Chondrocyte (in vitro differentiated cells): ENCODE data around the gene CADM1. TPM values are rescaled to one million over a fixed set of nuclear protein-coding genes. Genes with fewer than 3 reads are reported as not detected.

Experiments used
- DNase-seq: peaks from one replicate; pipeline ENCODE4 v3.0.0; 2021; ENCODE audit warnings: mixed read lengths, low spot score
- H3K27ac Mint-ChIP-seq: one replicate; pipeline ENCODE4 v1.8.0; 2021; ENCODE audit warnings: mild to moderate bottlenecking, moderate library complexity, mixed read lengths; ENCODE audit not compliant: unreplicated experiment
- H3K27me3 Mint-ChIP-seq: 2 replicates; pipeline ENCODE4 v1.8.0; 2021; ENCODE audit warnings: low read depth, mixed read lengths
- H3K36me3 Mint-ChIP-seq: 2 replicates; pipeline ENCODE4 v1.8.0; 2021; ENCODE audit warnings: low read depth, mixed read lengths
- H3K4me1 Mint-ChIP-seq: 2 replicates; pipeline ENCODE4 v1.8.0; 2021; ENCODE audit warnings: low read depth, mild to moderate bottlenecking, mixed read lengths
- H3K4me3 Mint-ChIP-seq: one replicate; pipeline ENCODE4 v1.8.0; 2021; ENCODE audit warnings: mild to moderate bottlenecking, moderate library complexity, mixed read lengths; ENCODE audit not compliant: unreplicated experiment
- H3K9me3 Mint-ChIP-seq: 2 replicates; pipeline ENCODE4 v1.8.0; 2021; ENCODE audit warnings: low read depth, mixed read lengths
- CTCF ChIP-seq: fragments of 200-600 bp; sonication (generic); IDR thresholded peaks from 2 replicates; pipeline ENCODE4 v1.5.0; 2021; ENCODE audit warnings: antibody characterized with exemption, mild to moderate bottlenecking, moderate library complexity
- long read RNA-seq: library from polyadenylated mRNA; stranded (forward); transcript quantifications from one replicate; pipeline ENCODE4 v2.0.0, GENCODE V29; 2021
- total RNA-seq: library from RNA; stranded (reverse); gene quantifications from 3 replicates; pipeline ENCODE4 v1.2.1, GENCODE V29; 2021

The CADM1 gene
- total RNA-seq: 14.6 to 30.0 TPM (median 29.0 TPM) in 3 replicates
- long read RNA-seq, partial matches to known transcripts: 57 of 66 reads
- long read RNA-seq, other reads (novel, unspliced or antisense): 7 of 66 reads

DNA sequence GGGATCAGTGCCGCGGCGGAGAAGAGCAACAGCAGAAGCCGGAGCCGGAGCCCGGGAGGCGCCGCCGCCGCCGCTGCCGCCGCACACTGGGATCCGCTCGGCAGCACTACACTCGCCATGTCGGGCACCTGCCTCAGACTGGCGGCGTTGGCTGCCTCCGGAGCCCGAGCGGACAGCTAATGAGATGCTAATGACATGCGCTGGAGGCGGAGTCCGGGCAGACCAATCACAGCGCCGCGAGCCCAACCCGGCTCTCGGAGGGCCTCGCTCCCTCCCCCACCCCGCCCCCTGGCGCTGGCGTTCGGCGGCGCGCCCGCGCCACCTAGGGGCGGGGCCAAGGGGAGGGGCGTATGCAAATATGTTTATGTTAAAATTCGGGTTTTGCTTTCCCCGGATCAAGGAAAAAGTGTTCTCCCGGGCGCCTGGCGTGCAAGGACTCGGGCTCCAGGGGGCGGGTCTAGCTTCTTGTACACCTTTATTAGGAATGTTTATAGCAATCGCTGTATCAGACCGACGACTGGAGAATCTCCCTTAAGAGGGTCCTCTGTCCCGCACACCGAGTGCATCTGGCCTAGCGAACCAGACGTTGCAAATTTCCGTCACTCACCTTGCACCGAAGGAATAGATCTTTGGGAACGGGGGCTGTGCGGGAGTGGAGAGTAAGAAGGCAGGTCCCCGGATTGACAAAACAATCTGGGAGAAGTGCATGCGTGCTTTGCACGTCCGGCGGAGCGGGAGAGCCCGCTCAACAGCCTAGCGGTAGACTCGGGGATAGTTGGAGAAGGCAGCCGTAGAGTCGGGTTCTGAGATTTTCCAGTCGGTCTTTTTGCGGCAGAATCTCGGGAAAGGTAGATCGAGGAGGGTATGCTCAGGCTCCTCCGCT is at the start of gene CADM1:
Gene CADM1, minus strand, starts transcription at position 140 of the 883 bp plus-strand sequence.
- peak; percentile 83 for TF ChIP-seq CTCF
- peak; percentile 97 for DNase-seq
- H3K9me3 Mint-ChIP-seq: no peaks in the 10 kb centered on the region
- H3K36me3 Mint-ChIP-seq: no peaks in the 10 kb centered on the region
- H3K4me3 Mint-ChIP-seq: peak within 1 kb of the TSS; percentile 95
- H3K27me3 Mint-ChIP-seq: peaks cover 28% of the 10 kb centered on the region
- H3K27ac Mint-ChIP-seq: peak within 1 kb of the TSS; percentile 85
- peaks cover 13% of the 10 kb centered on the region for H3K4me1 Mint-ChIP-seq

DNA sequence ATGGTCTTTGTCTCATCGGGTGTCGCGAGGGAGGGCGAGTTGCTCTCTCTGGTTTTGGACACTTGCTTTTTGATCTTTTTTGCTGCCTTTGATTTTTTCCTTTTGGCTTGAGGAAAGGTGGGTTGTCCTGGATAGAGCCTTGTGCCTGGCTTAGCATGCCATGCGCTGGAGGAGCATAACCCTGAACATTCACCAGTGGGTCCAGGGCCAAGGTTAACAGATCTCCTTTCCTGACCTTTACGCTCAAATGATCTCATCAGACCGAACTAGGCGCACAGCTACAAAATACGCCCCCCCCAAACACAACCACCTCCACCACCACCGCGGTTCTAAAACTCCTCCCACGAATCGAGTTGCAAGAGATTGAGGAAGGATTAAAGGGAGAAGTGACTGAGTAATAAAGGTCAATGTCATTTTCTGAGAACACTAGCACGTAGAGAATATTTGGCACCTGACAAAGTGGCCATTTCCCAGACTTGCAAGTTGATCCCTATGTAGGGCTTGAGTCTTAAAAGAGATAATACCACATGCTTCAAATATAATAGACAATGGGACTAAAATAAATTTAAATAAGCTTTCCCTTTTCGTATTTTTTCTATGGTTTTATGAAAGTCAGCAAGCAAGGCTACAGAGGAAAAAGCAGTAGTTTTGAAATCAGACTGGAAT is 48.7 kb upstream of the CADM1 start:
- no peak overlapping the region for H3K4me3 Mint-ChIP-seq

GRCh38 chr11:115552151-115552772 is 48.0 kb upstream of the CADM1 start:
- no peaks in the 10 kb centered on the region for H3K9me3 Mint-ChIP-seq
- peaks cover 19% of the 10 kb centered on the region for H3K27me3 Mint-ChIP-seq
- no peak for DNase-seq
- H3K4me3 Mint-ChIP-seq: no peak overlapping the region
- H3K36me3 Mint-ChIP-seq: no peaks in the 10 kb centered on the region
- H3K4me1 Mint-ChIP-seq: no peaks in the 10 kb centered on the region
- TF ChIP-seq CTCF: no peak
- no peak overlapping the region for H3K27ac Mint-ChIP-seq

More for the DNA sequence above, 48.7 kb upstream of the CADM1 start:
- Mint-ChIP-seq H3K27ac (no peak overlapping the region), H3K36me3 (no peaks in the 10 kb centered on the region), H3K4me1 (no peaks in the 10 kb centered on the region), H3K9me3 (no peaks in the 10 kb centered on the region), H3K27me3 (peaks cover 22% of the 10 kb centered on the region)
- TF ChIP-seq CTCF: no peak
- DNase-seq: no peak

DNA sequence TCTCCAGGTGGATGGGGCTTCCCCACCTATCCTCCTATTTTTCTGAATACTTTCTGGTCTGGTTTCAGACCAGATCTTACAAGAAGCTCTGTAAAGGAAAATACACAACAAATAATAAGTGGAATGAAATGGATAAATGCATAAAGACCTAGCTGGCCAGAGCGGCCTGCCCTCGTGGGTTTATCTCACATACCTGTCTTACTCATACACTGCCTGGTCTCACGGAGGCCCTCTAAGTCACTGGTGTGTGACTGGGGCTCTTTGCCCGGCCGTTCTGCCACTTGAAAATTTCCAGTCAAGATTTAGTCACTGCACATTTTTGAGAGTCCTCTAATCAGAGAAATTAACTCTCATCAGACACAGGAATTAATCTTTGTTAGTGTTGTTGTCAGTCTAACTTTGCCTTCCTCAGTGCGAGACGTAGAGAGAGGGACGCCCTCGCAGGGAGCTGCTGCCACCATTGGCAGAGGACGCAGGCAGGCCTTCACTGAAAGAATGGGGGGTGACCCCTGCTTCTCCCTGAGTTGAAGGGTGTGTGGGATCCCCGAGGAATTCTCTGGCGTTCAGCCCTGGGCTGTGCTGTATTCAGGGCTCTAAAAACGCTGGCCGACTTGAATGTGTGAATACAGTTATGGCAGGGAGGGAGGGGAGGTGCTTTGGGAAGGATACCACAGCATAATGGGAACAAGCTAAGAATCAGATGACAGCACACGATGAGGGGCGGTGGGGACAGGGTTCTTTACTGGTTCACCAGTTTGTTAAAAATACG is 46.3 kb upstream of the CADM1 start:
- Mint-ChIP-seq H3K4me1 (no peaks in the 10 kb centered on the region), H3K27ac (no peak overlapping the region), H3K9me3 (no peaks in the 10 kb centered on the region), H3K4me3 (no peak overlapping the region), H3K36me3 (peaks cover 1% of the 10 kb centered on the region), H3K27me3 (peaks cover 25% of the 10 kb centered on the region)
- no peak for TF ChIP-seq CTCF
- DNase-seq: no peak
